Dermis blood vessel endothelial cell (primary cell): ENCODE measurements around the gene FAM120C. TPM values are rescaled to one million over a fixed set of nuclear protein-coding genes. Genes with fewer than 3 reads are reported as not detected.

Source experiments
- DNase-seq: peaks from one replicate; pipeline ENCODE4 v3.0.0; 2010
- total RNA-seq: library from RNA; depleted of rRNA; stranded (reverse); fragments of >200 nt; gene quantifications from 2 replicates; pipeline ENCODE4 v1.2.3, GENCODE V29; 2014

The FAM120C gene
- total RNA-seq, 1 donor from 2014 or later: 4.4 TPM

DNA sequence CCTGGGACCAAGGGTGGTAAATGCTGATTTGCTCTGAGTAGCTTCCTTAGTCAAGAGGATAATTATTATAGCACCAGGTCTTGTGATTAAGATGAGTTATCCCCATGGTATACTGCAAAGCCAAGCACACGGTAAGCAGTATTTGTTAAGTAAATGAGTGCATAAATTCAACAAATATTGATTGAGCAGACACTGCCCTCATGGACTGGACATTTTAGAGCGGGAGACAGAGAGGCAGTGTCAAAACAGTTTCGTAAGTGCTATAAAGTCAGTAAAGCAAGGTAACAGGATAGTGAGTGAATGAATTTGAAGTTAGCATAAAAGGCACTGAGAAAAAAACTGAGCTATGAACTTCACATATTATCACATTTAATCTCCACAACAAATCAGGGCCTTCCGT lies 152.7 kb downstream of the FAM120C start:
- no peak for DNase-seq

DNA sequence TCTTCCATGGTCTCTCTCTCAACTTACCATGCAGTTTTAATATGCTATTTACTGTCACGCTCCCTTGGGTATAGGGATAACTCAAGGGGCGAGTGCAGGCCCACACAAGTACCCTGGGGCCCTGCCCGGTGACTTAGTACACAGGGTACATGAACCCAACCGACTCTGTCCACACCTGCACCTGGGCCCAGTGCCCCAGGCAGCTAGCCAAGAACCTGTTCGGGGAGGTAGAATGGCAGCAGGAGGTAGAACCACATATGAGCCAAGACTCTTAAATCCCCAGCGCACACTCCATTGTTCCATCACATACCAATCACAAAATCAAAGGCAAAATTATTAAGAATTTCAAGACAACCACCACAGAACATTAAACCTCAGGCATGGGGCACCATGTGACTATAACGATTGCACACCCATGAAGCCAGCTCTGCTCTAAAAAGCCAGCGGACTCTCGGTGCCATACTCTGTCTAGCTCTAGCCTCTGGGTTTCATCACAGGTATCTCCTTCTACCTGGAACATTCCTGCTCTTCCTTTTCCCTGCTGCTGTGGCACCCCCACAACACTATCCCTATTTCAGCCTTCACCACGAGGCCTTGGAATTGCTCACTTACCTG lies 153.4 kb downstream of the FAM120C start:
- DNase-seq: no peak

DNA sequence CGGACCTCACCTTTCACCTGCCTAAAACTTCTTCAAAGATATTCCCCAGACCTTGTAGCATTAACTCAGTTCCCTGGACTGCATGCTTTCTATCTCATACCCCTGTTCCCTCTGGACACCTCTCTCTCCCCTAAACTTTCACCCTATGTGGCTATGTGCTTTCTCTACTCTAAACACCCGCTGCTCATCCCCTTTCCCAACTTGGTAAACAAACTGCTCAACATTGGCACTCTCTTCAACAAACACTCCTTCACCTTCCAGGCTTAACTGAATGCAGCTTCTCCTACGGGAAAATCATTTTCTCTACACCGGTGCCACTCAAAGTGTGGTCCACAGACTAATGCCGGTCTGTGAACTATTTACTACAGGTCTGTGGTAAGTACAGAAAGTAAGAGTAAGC lies 158.7 kb downstream of the FAM120C start:
- no peak for DNase-seq

Other genes starting within 250 kb of the FAM120C start
- 35.4 and 39.7 TPM in 2 replicates for gene PHF8, start 138.8 kb downstream of the FAM120C start, total RNA-seq
- gene WNK3, start 174.8 kb upstream of the FAM120C start, total RNA-seq: 0.60 and 1.0 TPM in 2 replicates